Posterior vena cava (tissue), 2 donors: ENCODE results near the gene TASP1. TPM values are rescaled to one million over a fixed set of nuclear protein-coding genes. Genes with fewer than 3 reads are reported as not detected.
"Not testable (repeated sequence)": the region's sequence is repeated elsewhere in the genome, so short reads cannot be mapped to it uniquely, and the experiment has no call there.

Experiments
- DNase-seq: peaks from one replicate; pipeline ENCODE4 v3.0.0-alpha.2; 2020; ENCODE audit warnings: low spot score
- intact Hi-C, 2 donors: fragments of 100-400 bp; cut with DNase I; formaldehyde crosslinking; loops; one replicate each; pipeline versions ENCODE4 v1.14.1 to v1.14.2; 2022 to 2023
- total RNA-seq, 2 donors: library from RNA; stranded (reverse); fragmentation: NEBNext Ultra II Directional; extraction: Animal tissue kit (Norgen Biotek cat#: 25700); gene quantifications; one replicate each; pipeline ENCODE4 v1.2.1, GENCODE V29; 2021
- donor health status: DM: yes; HTN: yes; CAD: no.
- donor health status: DM: yes; HTN: yes; CAD: no.

The TASP1 gene
- total RNA-seq, 2 donors from 2014 or later = 21.2 to 24.1 TPM

GRCh38 chr20:13517831-13518230 lies 120.9 kb downstream of the TASP1 start:
- intact Hi-C loops = no loop called here
- DNase-seq = no peak

GRCh38 chr20:13515796-13516558 lies 122.8 kb downstream of the TASP1 start:
- intact Hi-C loops = no loop called here
- no peak for DNase-seq

- DNase-seq = no peak
Measured at GRCh38 chr20:13515291-13515690, 123.4 kb downstream of the TASP1 start.

DNA sequence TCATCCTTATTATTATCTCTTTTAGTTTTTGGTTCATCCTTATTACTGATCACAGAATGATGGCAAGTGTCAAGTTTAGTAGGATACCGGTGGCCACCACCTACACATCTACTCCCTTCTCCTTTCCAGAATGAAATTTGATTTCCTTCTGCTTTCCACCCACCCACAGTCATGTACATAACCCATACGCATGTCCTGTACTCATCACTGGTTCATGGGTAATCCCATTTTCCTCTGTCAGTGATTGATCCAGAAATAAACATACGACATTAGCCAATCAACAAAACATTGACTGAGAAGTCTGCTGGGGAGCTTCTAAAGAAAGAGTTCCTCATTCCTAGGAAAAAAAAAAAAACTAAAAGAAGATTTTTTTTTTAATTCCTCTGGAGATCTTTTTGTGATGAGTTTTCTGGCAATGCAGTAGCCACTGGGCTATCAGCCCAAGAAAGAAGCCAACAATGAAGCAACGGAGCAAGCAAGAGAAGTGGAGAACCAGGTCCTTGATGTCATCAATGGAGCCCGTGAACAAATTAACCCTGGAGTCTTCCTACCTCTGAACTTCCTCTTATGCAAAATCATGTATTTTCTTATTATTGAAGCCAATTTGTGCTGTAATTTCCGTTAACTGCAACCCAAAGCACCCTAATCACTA lies 127.8 kb downstream of the TASP1 start:
- intact Hi-C loops = no loop called here
- peak; percentile 80 for DNase-seq

More at GRCh38 chr20:13515291-13515690, 123.4 kb downstream of the TASP1 start:
- intact Hi-C loops = no loop called here

DNA sequence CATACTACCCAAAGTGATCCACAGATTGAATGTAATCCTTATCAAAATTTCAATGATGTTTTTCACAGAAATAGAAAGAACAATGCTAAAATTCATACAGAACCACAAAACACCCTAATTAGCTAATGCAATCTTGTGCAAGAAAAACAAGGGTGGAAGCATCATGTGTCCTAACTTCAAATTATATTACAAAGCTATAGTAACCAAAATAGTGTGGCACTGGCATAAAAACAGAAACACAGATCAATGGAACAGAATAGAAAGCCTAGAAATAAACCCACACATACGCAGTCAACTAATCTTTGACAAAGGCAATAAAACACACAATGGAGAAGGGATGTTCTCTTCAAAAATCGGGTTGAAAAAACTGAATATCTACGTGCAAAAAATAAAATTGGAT lies 131.1 kb downstream of the TASP1 start:
- intact Hi-C loops = no loop called here

DNA sequence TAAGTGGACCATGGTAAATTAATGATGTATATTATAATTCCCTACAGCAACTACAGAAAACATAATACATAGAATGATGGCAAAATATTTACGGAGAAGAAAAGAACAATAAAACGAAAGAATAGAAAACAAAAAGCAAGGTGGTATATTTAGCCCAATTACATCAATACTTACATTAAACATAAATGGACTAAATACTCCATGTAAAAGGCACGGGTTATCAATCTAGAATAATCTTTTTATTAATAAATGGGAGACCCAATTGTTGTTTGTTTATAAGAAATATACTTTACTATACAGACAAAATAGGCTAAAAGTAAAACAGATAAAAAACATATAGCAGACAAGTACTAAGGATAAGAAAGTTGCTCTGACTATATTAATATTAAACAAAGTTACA lies 137.2 kb downstream of the TASP1 start:
- no peak for DNase-seq
- intact Hi-C loops = no loop called here

More for the DNA sequence above, 131.1 kb downstream of the TASP1 start:
- DNase-seq = no peak

DNA sequence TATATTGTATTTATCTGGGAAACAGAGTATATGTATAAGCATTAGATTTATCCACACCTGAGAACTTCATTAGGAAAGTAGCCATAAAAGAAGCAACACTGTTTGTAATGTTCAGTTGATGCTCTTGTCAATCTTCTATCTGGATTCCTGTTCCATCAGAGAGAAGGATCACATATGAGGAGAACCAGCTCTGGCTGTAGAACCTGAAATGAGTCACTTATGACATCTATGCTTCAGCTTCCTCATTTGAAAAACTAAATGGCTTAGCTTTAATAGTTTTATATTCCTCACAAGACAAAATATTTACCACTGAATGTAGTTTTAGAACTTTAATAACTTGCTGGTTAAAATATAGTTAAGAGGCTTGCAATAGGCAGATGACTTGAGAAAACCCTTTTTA lies 144.7 kb downstream of the TASP1 start:
- intact Hi-C loops = no loop called here
- no peak for DNase-seq

DNA sequence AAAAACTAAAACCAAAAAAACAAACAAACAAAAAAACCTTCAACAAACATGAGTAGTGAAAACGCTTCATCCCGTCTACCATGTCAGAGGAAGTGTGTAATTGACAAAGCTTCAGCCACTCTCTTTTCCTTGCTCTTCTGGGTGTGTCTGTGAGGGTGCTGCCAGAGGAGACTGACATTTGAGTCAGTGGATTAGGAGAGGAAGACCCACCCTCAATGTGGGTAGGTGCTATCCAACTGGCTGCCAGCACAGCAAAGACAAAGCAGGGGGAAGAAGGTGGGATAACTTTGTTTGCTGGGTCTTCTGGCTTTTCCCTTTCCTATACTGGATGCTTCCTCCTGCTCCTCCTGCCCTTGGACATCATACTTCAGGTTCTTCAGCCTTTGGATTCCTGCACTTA lies 145.6 kb downstream of the TASP1 start:
- intact Hi-C loops = no loop called here
- DNase-seq = no peak

DNA sequence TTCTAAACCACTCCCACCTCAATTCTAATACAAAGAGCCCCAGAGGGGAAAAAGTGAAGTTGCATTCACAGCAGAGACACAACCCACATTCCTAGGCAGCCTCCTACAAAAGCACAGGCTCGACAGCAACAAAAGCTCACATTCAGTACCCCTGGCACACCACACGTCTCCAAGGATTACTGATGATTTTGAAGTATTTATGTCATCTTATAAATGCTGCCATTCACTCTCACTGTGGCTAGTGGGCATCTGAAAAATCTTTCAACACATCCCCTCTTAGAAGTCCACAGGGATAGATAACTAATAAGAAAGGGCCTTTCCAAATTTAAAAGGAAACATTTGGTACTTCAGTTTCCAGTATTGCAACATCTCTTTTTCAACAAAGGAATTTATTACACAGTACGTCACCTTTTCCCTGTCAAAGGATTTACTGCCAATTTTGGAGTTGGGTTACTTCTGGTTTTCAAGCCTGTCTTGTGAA lies 146.7 kb downstream of the TASP1 start:
- no peak for DNase-seq
- intact Hi-C loops = no loop called here

GRCh38 chr20:13487202-13487601 lies 151.5 kb downstream of the TASP1 start:
- intact Hi-C loops = no loop called here
- no peak for DNase-seq

- intact Hi-C loops = no loop called here
- DNase-seq = no peak
Measured at GRCh38 chr20:13486694-13487093, 152.0 kb downstream of the TASP1 start.

- DNase-seq = no peak
- intact Hi-C loops = no loop called here
Measured at GRCh38 chr20:13485576-13485975, 153.2 kb downstream of the TASP1 start.

DNA sequence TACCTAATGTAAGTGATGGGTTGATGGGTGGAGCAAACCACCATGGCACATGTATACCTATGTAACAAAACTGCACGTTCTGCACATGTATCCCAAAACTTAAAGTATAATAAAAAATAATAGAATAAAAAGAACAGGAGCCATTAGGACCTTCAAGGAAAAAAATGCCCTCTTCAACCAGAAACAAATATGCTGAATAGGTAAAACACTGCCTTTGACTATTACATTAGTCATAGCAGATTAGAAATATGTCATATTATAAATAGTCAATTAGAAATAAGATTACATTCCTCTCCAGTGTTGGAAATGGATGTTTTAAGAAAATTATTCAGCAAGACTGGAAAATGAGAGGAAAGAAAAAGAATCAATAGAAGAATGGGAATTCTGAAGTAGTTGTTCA lies 153.7 kb downstream of the TASP1 start:
- DNase-seq, intact Hi-C loops: not testable (repeated sequence)

DNA sequence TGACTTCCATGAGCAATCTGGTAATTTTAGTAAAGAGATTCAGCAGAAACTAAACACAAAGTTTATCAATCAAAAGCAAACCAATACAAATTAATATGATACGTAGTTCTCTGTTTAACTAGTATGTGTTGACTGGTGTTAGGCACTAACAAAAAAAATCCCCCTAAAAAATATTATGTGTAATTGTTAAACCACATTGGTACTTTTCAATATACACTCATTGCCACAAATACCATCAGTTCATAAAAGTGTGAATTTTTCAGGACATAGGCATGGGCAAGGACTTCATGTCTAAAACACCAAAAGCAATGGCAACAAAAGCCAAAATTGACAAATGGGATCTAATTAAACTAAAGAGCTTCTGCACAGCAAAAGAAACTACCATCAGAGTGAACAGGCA lies 155.3 kb downstream of the TASP1 start:
- DNase-seq, intact Hi-C loops: not testable (repeated sequence)

DNA sequence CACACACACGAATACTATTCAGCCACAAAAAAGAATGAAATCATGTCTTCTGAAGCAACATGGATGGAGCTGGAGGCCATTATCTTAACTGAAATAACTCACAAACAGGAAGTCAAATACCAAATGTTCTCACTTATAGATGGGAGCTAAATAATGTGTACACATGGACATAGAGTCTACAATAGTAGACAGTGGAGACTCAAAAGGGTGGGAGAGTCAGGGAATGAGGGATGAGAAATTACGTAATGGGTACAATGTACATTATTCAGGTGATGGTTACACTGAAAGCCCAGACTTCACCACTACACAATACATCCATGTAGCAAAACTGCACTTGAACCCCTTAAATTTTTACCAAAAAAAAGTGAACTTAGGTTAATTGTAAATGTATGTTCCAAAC lies 160.4 kb downstream of the TASP1 start:
- DNase-seq = no peak
- intact Hi-C loops = no loop called here

GRCh38 chr20:13474467-13474866 lies 164.3 kb downstream of the TASP1 start:
- no peak for DNase-seq
- intact Hi-C loops = no loop called here

- intact Hi-C loops = no loop called here
Measured at GRCh38 chr20:13469262-13469661, 169.5 kb downstream of the TASP1 start.

DNA sequence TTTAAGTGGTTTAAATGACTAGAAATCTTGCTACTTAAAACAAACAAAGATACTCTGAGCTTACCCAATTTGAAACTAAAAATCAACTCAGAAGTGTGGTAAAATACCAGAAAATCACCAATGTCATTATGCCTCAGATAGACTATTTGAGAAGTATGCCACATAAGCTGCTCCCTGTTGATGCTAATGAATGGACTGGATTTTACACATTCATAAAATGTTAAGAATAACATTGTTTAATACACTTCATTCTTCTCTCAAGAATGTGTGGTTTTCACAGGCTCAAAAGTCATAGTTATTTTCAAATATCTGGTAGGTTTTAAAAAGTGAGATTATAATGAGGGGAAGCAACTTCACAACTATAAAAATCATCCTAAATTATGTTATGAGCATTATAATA lies 170.6 kb downstream of the TASP1 start:
- intact Hi-C loops = no loop called here
- DNase-seq = no peak

More at GRCh38 chr20:13469262-13469661, 169.5 kb downstream of the TASP1 start:
- DNase-seq = no peak

GRCh38 chr20:13464702-13465101 lies 174.0 kb downstream of the TASP1 start:
- no peak for DNase-seq
- intact Hi-C loops = no loop called here

DNA sequence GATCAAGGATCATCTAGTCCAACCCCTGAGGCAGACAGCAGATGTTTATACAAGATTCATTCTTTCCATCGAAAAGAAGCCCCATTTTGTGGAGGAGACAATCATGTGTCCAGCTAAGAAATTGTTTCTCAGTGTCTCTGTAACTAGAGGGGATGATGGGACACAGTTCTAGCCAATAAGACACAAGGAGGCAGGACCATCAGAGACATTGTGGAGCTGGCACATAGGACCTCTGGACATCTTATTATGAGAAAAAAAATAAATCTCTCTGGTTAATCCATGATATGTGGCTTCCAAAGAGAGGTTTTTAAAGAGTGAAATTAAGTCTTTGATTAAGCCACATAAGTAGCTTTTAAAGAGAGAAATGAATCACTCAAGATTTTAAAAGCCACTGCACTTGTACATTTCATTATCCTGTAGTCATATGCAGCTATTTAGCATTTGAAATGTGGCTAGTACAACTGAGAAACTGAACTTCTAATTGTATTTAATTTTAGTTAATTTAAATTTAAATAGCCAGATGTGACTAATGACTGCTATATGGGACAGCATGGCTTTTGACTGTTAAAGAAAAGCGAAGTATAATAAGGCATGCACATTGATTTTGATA lies 176.8 kb downstream of the TASP1 start:
- intact Hi-C loops = no loop called here
- no peak for DNase-seq
